Smooth muscle cell (in vitro differentiated cells): ENCODE data around the gene NECAB2. TPM values are rescaled to one million over a fixed set of nuclear protein-coding genes. Genes with fewer than 3 reads are reported as not detected.

ENCODE experiments used
- DNase-seq: peaks from one replicate; lab custom pipeline; 2025; ENCODE audit not compliant: unreplicated experiment; lab: John Stamatoyannopoulos, UW
- H2AFZ ChIP-seq: fragments of 200-600 bp; sonication (generic); 2 replicates; pipeline ENCODE4 v1.6.0; 2016; ENCODE audit warnings: antibody characterized with exemption, low read depth, mild to moderate bottlenecking
- H3F3A ChIP-seq: fragments of 200-600 bp; sonication (generic); 2 replicates; pipeline ENCODE4 v1.6.0; 2017; ENCODE audit warnings: antibody characterized with exemption, low read depth
- H3K27ac ChIP-seq: fragments of 200-600 bp; sonication (generic); 2 replicates; pipeline ENCODE4 v1.5.1; 2016; ENCODE audit warnings: low read depth, mild to moderate bottlenecking
- H3K27me3 ChIP-seq: fragments of 200-600 bp; sonication (generic); 2 replicates; pipeline ENCODE4 v1.6.1; 2016; ENCODE audit warnings: low read depth, mild to moderate bottlenecking
- H3K36me3 ChIP-seq: fragments of 200-600 bp; sonication (generic); 2 replicates; pipeline ENCODE4 v1.5.1; 2016; ENCODE audit warnings: low read depth
- H3K4me1 ChIP-seq: fragments of 200-600 bp; sonication (generic); 2 replicates; pipeline ENCODE4 v1.5.1; 2016; ENCODE audit warnings: low read depth
- H3K4me2 ChIP-seq: fragments of 200-600 bp; sonication (generic); 2 replicates; pipeline ENCODE4 v1.6.0; 2016; ENCODE audit warnings: mild to moderate bottlenecking
- H3K4me3 ChIP-seq: fragments of 200-600 bp; sonication (generic); 2 replicates; pipeline ENCODE4 v1.5.1; 2016; ENCODE audit warnings: mild to moderate bottlenecking
- H3K79me2 ChIP-seq: fragments of 200-600 bp; sonication (generic); 2 replicates; pipeline ENCODE4 v1.6.0; 2016; ENCODE audit warnings: low read depth, mild to moderate bottlenecking
- H3K9ac ChIP-seq: fragments of 200-600 bp; sonication (generic); 2 replicates; pipeline ENCODE4 v1.6.0; 2016; ENCODE audit warnings: low read depth
- H3K9me3 ChIP-seq: fragments of 200-600 bp; sonication (generic); replicated peaks from 2 replicates; pipeline ENCODE4 v1.5.1; 2016; ENCODE audit warnings: low read depth
- H4K20me1 ChIP-seq: fragments of 200-600 bp; sonication (generic); 2 replicates; pipeline ENCODE4 v1.6.0; 2016; ENCODE audit warnings: low read depth
- WGBS: methylation state at CpG from one replicate; pipeline ENCODE4 v1.1.7; 2016; ENCODE audit warnings: low lambda C conversion rate; 5-methylcytosine and 5-hydroxymethylcytosine counted together
- polyA plus RNA-seq: library from polyadenylated mRNA; unstranded; fragments of >200 nt; fragmentation: Nextera tagmentation; extraction: Ambion mirVana; gene quantifications from 2 replicates; pipeline ENCODE4 v1.2.1, GENCODE V29; 2016
- total RNA-seq: library from RNA; depleted of rRNA; stranded (reverse); fragments of >200 nt; gene quantifications from 2 replicates; pipeline ENCODE4 v1.2.3, GENCODE V29; 2014
- TF ChIP-seq, protein P1 (sequence below): fragments of 200-600 bp; sonication (generic); IDR thresholded peaks from 2 replicates; pipeline ENCODE4 v1.5.1; 2017; ENCODE audit warnings: borderline replicate concordance, mild to moderate bottlenecking, antibody characterized with exemption; ENCODE audit not compliant: insufficient read depth, poor library complexity, severe bottlenecking

Gene NECAB2
- total and polyA plus RNA-seq, 2 experiments from 2014 or later: 0.22 to 1.7 TPM

- Histone ChIP-seq H3F3A (no peaks in the 10 kb centered on the region), H2AFZ (no peak overlapping the region), H3K27me3 (no peaks in the 10 kb centered on the region), H3K9ac (no peak overlapping the region), H3K4me1 (no peaks in the 10 kb centered on the region), H3K4me2 (no peak overlapping the region), H3K79me2 (no peaks in the 10 kb centered on the region), H4K20me1 (no peaks in the 10 kb centered on the region), H3K27ac (no peak overlapping the region), H3K36me3 (no peaks in the 10 kb centered on the region), H3K4me3 (no peak overlapping the region), H3K9me3 (no peaks in the 10 kb centered on the region)
- WGBS: 86% methylated on average over 21 of the region's 21 CpGs
- no peak for DNase-seq
- TF ChIP-seq, protein P1, sequence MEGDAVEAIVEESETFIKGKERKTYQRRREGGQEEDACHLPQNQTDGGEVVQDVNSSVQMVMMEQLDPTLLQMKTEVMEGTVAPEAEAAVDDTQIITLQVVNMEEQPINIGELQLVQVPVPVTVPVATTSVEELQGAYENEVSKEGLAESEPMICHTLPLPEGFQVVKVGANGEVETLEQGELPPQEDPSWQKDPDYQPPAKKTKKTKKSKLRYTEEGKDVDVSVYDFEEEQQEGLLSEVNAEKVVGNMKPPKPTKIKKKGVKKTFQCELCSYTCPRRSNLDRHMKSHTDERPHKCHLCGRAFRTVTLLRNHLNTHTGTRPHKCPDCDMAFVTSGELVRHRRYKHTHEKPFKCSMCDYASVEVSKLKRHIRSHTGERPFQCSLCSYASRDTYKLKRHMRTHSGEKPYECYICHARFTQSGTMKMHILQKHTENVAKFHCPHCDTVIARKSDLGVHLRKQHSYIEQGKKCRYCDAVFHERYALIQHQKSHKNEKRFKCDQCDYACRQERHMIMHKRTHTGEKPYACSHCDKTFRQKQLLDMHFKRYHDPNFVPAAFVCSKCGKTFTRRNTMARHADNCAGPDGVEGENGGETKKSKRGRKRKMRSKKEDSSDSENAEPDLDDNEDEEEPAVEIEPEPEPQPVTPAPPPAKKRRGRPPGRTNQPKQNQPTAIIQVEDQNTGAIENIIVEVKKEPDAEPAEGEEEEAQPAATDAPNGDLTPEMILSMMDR: no peak
These were observed 21.1 kb upstream of the NECAB2 start for GRCh38 chr16:83946781-83947566.

- Histone ChIP-seq H3K9ac (no peak overlapping the region), H3K4me1 (no peaks in the 10 kb centered on the region), H3F3A (no peaks in the 10 kb centered on the region), H3K27ac (no peak overlapping the region), H3K36me3 (no peaks in the 10 kb centered on the region), H2AFZ (no peak overlapping the region), H3K27me3 (no peaks in the 10 kb centered on the region), H3K4me3 (no peak overlapping the region), H3K4me2 (no peak overlapping the region), H4K20me1 (no peaks in the 10 kb centered on the region), H3K9me3 (no peaks in the 10 kb centered on the region), H3K79me2 (no peaks in the 10 kb centered on the region)
- WGBS: 84% methylated on average over 12 of the region's 14 CpGs
- DNase-seq: no peak
- TF ChIP-seq, protein P1: no peak
These were observed 20.3 kb upstream of the NECAB2 start for GRCh38 chr16:83947642-83948234.

DNA sequence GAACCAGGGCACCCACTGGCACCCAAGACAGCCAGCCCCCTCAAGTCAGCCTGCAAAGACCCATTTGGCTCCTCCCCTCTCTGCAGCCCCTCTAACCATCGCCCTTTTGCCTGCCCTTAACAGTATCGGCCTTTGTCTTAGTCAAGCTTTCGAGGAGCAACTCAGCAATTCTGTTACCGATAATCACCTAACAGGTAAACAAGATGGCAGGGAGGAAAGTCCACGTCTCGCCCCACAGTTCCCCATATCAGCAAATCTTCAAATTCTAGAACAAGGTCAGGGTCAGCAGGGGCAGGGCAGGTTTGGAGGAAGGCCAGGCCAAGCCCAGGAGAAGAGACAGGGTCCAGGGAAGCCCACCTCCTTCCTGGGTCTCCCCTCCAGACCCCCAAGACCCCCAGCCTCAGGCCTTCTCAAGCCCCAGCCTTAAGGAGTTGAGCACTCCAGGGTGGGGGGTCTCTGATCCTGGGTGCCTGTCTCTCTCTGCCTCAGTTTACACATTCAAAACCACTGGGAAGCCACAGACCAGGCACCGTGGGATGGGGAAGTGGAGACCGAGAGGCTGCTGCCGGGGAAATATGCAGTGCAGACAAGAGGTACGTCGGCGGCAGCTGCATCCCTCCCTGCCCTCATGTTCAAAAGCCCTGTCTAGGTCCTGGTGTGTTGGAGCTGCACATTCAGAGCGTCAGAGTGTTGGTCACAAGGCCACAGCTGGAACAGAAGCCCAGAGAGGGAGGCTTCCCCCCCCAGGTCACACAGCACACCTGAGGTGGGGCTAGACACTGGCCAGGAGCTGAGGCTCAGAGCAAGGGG is 18.9 kb upstream of the NECAB2 start:
- H4K20me1 ChIP-seq: no peaks in the 10 kb centered on the region
- no peaks in the 10 kb centered on the region for H3K79me2 ChIP-seq
- no peak overlapping the region for H3K4me3 ChIP-seq
- no peaks in the 10 kb centered on the region for H3K9me3 ChIP-seq
- peaks cover 7% of the 10 kb centered on the region for H3K4me1 ChIP-seq
- no peak overlapping the region for H3K9ac ChIP-seq
- H2AFZ ChIP-seq: no peak overlapping the region
- no peak for DNase-seq
- H3K27me3 ChIP-seq: no peaks in the 10 kb centered on the region
- H3K36me3 ChIP-seq: no peaks in the 10 kb centered on the region
- H3F3A ChIP-seq: no peaks in the 10 kb centered on the region
- TF ChIP-seq, protein P1: no peak
- H3K27ac ChIP-seq: no peak overlapping the region
- H3K4me2 ChIP-seq: no peak overlapping the region
- 88% methylated on average over 13 of the region's 13 CpGs for WGBS
